ENCODE data around the gene SLC22A6.

- TF ChIP-seq EZH2 (IDR thresholded peaks at IDR 0.05; ENCODE audit: borderline replicate concordance, low read length) (no peak), CTCF (IDR thresholded peaks at IDR 0.05; ENCODE audit: low read length) (no peak)
Observed at GRCh38 chr11:62961017-62961570, 23.7 kb downstream of the SLC22A6 start.

Measured in OCI-LY1 (cell line).